Neural progenitor cell (in vitro differentiated cells): ENCODE results near the gene HTT-AS.

Source experiments
- EZH2 ChIP-seq: fragments of 200-600 bp; sonication (generic); IDR thresholded peaks from 2 replicates; pipeline ENCODE4 v1.6.1; 2017; ENCODE audit warnings: antibody characterized with exemption, mild to moderate bottlenecking, moderate library complexity
- EZH2phosphoT487 ChIP-seq: fragments of 200-600 bp; sonication (generic); IDR thresholded peaks from 2 replicates; pipeline ENCODE4 v1.6.1; 2017; ENCODE audit warnings: antibody characterized with exemption
- TF ChIP-seq, protein P1 (sequence below): fragments of 200-600 bp; sonication (generic); IDR thresholded peaks from 2 replicates; pipeline ENCODE4 v1.5.1; 2017; ENCODE audit warnings: antibody characterized with exemption, mild to moderate bottlenecking

DNA sequence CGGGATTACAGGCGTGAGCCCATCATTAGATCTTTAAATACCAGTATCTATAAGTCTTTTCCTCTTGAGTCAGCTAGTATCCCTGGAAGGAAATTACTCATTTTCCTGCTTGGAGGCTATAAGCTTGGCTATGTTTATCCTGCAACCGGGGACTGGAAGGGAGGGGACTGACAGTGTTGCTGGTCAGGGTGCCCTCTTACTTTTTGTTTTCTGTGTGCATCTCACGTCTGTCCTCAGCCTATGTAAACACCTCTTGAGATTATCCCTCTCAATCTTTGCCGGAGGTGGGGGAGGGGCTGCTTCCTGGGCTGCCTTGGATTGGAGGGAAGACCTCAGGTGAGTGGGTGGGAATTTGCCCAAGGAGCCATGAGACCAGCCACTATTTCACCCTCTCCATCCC, 37.1 kb upstream of the HTT-AS start:
- TF ChIP-seq, protein P1, sequence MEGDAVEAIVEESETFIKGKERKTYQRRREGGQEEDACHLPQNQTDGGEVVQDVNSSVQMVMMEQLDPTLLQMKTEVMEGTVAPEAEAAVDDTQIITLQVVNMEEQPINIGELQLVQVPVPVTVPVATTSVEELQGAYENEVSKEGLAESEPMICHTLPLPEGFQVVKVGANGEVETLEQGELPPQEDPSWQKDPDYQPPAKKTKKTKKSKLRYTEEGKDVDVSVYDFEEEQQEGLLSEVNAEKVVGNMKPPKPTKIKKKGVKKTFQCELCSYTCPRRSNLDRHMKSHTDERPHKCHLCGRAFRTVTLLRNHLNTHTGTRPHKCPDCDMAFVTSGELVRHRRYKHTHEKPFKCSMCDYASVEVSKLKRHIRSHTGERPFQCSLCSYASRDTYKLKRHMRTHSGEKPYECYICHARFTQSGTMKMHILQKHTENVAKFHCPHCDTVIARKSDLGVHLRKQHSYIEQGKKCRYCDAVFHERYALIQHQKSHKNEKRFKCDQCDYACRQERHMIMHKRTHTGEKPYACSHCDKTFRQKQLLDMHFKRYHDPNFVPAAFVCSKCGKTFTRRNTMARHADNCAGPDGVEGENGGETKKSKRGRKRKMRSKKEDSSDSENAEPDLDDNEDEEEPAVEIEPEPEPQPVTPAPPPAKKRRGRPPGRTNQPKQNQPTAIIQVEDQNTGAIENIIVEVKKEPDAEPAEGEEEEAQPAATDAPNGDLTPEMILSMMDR, result no peak
- TF ChIP-seq EZH2 (no peak), EZH2phosphoT487 (no peak)
